Esophagus mucosa (tissue), 1 donor: ENCODE results near the gene THRA. TPM values are rescaled to one million over a fixed set of nuclear protein-coding genes. Genes with fewer than 3 reads are reported as not detected.
A peak's percentile ranks its signal among the peaks of the same experiment; 100 is the strongest.

Source experiments
- ATAC-seq: fragments of 200-7000 bp; cut with Tn5 transposase; one replicate; pipeline ENCODE4 v1.9.1; 2020
- total RNA-seq: library from RNA; stranded (reverse); gene quantifications from one replicate; pipeline ENCODE4 v1.2.4, GENCODE V29; 2023
- donor health status: DM: yes; HTN: yes; CAD: no.

The THRA gene
- total RNA-seq, 1 donor from 2014 or later: 9.4 TPM

DNA sequence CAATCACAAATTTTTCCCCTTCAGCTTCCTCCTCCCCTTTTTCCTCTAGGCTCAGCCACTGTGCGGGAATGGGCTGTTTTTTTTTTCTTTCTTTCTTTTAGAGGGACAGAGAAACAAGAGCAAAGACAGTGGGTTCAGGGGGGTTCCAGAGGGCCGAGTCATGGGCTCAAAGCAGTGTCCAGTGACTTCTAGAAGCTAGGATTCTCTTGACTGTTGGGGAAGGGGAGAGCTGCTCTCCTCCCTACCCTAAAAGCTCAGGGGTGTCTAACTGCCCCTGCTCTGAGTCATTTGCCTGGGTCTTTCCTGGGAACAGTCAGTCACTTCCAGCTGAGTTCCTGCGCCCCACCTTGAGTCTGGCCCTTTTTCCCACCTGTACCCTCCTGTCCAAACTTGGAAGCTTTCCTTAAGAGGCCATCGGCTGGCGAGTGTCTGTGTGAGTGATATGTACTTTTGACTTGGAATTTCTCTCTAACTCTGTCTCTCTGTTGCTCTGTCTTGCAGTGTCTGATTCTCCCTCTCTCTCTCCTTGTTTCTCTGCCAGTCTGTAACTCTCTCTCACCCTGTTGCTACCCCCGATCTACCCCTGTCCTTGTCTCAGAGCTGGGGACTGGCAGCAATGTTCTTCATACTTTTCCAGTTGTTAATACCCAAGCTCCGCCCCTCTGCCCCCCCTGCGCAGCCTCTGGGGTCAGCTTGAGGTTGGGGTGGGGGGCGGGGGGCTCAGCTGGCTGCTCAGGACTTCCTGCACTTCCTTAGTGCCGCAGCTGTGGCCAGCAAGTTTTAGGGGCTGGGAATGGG lies 2.4 kb downstream of the THRA start:
- ATAC-seq: no peak

DNA sequence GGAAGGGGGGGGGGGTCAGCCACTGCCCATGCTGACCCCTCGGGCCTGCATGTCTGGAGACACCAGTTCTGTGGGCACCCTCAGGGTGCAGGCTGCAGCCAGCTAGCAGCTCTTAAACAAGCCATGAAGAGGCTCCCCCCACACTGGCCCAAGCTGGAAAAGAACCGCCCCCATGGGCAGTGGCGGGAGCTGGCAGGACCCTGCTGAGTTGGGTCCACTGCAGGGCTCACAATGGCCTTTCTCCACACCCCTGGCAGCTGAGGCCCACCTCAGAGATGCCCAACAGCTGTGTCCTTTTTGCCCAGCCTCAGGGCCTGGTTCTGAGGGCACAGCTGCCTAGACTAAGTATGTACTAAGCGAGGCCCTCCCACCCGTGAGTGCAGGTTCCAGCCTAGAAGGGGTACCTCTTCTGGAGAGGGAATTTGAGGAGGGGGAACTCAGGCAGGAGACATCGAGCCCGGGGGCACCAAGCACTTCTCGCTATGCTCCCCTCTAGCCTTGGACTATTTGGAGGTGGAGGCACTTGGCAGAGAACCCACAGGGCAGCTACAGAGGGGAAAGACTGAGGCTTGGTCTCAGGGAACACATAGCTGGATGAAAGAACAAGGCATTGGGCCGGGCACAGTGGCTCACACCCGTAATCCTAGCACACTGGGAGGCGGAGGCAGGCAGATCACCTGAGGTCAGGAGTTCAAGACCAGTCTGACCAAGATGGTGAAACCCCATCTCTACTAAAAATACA lies 3.2 kb downstream of the THRA start:
- no peak for ATAC-seq

DNA sequence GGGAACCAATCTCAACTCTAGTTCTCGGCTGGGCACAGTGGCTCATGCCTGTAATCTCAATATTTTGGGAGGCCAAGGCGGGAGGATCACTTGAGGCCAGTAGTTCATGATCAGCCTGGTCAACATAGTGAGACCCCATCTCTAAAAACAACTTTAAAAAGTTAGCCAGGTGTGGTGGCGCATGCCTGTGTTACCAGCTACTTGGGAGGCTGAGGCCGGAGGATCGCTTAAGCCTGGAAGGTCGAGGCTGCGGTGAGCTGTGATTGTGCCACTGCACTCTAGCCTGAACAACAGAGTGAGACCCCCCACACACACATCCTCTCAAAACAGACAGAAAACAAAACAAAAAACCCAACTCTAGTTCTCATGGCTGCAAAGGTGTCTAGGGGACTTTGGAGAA lies 4.9 kb downstream of the THRA start:
- no peak for ATAC-seq

DNA sequence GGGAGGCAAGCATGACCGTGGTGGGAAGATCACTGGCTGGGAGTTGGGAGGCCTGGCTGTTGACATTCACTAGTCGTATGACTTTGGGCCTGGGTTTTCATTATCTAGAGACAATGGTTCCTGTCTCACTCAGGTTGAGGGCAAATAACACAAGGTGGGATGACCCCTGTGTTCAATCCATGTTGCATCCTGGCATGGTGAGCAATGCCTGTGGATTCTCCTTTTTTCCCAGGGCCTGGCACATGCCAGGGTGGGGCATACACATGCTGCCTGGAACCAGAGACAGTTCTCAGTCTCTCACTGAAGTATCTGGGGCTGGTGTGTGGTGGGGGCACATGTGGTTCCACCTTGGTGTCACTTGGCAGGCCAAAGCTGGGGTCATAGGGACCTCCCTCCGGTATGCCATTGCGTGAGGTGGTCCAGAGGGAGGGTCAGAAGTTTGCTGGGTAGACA lies 5.4 kb downstream of the THRA start:
- no peak for ATAC-seq

DNA sequence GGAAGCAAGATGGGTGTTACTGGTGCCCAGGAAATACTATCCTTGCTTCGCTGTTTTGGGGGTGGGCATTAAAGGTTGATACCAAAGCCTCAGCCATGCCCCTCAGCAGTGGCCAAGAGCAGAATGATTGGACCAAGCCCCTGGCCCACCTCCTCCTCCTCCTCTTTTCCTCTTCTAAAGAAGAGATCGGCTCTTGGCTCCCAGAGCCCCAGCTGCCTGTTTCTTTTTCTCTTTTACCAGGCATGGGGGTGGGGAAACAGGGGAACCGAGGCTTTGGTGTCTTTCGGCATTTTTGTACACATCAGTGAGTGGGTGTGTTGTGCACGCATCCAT lies 5.8 kb downstream of the THRA start:
- ATAC-seq: no peak

DNA sequence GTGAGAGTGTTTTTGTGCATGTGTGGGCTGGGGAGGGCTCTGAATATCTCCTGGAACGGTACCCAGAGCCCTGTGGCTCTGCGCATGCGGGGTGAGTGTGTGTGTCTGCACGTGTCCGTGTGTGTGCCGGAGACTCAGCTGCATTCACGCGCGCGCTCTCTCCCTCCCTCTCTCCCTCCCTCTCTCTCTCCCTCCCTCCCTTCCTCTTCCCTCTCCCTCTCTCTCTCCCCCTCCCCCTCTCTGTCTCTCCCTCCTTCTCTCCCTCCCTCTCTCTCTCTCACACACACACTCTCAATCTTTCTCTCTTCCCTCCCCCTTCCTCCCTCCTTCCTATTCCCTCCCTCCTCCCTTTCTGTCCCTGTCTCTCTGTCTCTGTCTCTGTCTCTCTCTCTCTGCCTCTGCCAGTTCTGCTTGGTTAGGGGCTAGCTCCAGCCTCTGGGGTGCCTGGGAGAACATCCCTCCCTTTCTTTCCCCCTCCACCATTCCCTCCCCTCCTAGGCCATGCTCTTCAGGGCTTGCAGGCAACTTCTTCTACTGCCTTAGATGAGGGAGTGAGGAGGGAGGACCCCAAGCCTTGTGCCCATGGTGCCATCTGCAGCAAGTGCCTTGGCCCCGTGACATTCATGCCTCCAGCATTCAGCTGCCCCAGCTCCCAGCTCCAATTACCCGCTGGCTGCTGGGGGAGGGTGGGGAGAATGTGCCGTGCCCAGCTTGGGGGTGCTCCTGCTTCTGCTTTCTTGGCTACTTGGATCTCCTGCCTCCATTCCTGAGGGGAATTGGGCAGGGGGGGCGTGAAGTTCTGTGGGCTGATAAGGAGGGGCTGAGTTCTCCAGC lies 6.4 kb downstream of the THRA start:
- peak; percentile 50 for ATAC-seq

DNA sequence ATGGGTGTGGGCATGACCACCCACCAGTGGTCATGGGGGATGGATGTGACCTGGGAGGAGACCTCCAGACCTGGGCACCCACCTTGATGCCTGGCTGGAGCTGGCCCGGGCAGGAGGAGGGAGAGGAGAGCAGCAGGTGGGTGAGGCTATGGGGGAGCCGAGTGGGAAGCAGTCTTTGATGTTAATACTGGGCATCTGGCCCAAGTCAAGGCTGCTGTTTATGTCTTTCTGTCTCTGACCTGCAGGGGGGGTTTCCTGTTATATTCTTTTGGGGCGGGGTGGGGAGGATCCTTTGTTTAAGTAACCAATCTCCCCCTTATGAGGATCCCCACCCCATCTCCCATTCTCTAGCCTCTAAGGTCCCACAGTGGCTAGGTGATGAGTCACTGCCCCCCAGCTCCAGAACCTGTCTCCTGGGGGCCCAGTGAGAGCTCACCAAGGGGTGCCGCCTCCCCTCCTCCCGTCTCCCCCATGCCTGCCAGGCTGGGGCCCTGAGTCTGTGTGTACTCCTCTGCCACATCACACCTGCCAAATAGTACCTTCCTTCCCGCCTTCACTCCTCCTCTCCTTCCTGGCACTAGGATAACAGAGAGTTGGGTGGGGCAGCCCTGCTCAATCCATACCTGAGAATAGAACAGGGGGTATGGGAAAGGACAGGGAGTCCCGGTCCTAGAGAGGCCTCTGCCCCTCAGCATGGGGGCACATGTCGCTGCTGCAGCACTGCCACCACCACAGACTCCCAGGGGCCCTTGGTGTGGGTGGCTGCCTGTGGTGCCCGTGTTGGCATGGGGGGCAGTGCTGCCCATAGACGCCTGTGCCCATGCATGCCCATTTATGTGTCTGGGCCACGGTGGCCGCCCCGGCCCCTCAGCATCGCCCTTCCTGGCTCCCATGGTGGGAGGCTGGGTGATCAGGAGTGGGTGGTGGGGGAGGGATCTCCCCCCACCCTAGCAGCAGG lies 7.3 kb downstream of the THRA start:
- peak; percentile 55 for ATAC-seq

DNA sequence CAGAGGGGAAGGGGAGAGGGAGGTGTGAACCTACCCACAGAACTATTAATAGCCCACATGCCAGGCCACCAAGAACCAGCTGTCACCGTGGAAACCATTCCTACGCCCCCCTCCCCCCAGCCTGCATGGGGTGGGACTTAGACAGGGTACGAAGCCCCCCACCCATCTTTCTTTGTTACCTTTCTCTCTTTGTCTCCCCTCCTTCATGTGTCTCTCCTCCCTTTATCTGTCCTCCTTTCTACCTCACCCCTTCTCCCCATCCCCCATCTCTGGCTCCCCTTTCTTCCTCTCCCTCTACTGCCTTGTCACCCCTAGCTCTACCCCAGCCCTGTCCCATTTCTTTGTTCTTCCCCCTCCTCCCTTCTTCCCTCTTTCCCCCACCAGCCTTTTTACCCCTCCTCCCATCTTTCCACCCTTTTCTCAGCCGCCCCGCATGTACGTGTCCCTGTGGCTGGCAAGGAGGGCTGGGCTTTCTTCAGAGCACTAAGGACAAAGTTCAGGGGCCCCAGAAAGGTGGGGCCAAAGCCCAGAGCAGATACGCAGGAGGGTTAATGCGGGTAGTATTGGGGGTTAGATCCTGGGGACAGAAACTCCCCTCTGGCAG lies 8.0 kb downstream of the THRA start:
- no peak for ATAC-seq

DNA sequence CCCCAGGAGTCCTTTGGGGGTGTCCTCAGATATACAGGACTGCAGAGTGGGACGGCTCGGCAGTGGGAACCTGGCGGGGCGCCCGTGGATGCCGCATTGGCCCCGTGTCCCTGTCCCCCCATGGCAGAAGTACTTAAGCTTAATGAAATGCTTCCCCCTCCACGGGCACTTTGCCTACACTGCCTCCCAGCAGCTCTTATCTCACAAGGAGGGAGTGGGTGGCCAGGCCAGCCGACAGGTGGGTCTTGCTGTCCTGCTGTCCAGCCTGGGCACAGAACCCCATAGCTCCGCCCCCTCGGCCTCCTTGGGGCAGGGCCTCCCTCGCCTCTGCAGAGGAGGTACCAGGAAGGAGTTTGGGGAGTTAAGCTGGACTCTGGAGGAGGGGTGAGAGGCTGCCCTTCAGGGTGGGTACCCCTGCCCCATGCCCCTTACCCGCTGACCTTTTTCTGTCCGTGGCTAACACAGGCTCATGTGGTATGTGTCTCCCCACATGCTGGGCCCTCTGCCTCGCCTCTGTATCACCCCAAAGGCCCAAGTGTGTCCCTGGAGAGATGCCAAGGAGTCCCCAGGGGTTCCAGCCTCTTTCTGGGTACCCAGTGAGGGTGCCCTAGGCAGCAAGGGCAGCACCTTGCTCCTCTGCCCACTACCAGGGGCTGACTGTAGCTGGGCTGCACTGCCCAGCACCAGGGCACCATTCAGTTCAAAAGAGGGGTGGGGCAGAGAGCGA lies 8.7 kb downstream of the THRA start:
- no peak for ATAC-seq

DNA sequence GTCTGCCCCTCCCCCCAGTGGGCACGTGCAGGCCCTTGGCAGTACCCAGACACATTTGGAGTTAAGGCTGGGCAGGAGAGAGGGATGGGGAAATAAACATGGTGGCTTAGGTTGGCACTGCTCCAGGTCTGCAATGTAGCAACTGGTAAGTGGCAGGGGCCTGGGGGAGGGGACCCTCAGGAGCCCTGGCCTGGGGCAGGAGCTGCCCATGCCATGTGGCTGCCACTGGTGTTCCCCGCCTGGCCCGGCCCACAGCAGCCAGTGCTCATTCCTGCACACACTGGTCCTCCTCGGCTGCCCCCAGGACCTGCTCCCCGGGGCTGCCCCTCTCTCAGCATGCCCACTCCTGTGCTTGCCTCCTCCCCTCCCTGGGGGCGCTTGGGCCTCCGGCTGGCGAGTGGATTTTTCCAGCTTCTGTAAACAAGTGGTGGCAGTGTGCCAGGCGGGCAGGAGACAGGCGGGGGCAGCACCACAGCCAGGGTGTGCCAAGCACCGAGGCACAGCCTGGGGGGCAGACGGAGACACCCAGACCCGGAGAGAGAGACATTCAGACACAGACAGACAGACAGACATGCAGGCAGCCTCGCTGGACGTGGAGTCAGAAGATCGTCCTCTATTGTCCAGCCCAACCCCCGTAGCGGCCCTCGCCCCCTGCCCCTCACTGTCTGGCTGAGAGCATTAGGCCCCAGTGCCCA lies 9.4 kb downstream of the THRA start:
- peak; percentile 14 for ATAC-seq

DNA sequence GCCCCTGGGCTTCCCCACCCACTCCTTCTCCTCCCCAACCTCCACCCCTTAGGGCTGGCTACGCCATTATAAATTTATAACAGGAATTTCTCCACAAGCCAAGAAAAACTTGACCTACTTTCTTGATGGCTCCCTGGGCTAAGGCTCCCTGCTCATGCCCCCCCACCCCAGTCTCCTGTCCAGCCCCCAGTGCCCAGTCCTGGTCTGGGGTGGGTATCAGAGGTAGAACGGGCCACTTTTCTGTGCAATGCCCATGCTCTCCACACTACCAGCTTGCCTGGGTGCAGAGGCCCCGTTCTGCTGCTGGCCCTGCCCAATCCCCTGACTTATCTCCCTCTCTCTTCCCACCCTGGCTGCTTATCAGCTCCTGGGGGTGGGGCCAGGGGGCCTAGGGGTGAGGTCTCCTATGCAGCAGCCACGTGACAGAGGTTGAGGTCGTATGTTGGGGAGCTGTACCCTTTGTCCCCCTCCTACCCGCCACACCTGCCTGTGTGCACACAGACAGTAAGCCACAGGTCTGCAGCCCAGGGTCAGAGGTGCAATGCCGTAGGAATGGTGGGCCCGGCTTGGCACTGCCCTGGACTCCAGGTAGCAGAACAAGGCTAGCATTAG lies 10.1 kb downstream of the THRA start:
- ATAC-seq: no peak

DNA sequence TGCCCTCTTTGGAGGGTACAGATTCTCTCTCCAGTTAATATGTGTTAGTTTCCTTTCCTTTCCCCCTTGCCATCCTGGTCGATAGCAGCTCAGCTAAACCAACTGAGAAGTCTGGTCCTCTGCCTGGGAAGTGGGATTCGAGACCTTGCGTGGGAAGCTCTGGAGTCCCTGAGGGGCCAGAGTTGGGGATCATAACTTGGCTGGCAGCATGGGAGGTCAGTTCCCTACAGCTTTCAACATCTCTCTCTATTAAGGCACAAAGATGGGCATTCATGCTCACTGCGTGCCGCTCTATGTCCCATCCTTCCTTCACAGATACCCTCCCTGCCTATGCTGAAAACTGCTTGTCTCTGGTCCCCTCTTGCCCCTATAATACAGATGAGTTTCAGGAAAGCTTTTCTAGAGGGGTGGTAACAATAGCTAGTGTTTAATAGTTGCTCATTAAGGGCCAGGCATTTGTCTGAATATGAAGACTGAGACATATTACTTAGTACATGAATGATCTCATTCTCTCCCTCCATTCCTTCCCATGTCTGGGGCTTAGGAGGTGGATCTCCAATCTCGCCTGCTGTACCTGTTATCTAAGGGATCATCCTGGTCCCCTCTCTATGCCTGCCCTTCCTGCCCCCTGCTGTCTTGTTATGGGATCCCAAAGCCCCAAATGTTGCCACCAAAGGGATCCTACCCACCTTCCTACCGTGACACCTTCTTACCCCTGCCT lies 10.8 kb downstream of the THRA start:
- ATAC-seq: no peak

DNA sequence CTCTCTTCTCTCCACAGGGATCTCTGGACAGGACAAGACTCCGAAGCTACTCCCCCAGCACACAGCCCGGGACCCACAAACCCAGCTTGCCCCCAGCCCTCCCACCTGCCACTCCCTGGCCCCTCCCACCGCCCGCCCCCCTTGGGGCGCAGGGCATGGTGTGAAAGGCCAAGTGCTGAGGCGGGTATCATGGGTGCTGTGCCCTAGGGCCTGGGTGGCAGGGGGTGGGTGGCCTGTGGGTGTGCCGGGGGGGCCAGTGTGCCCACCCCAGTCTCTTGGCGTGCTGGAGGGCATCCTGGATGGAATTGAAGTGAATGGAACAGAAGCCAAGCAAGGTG lies 11.4 kb downstream of the THRA start:
- ATAC-seq: no peak

DNA sequence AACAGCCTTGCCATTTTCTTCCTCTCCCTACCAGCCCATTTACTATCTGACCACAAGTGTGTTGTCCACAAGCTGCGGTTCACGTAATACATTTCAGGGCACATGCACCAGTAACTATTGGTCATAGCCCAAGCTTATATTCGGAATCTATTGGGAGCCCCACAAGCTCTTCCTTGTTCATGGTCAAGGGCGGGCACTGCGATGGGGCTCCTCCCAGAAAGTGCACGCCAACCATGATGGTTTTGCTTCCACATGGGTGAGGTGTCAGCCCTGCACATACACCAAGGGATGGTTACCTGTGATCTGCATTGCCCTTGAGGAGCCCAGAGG lies 12.1 kb downstream of the THRA start:
- ATAC-seq: no peak

DNA sequence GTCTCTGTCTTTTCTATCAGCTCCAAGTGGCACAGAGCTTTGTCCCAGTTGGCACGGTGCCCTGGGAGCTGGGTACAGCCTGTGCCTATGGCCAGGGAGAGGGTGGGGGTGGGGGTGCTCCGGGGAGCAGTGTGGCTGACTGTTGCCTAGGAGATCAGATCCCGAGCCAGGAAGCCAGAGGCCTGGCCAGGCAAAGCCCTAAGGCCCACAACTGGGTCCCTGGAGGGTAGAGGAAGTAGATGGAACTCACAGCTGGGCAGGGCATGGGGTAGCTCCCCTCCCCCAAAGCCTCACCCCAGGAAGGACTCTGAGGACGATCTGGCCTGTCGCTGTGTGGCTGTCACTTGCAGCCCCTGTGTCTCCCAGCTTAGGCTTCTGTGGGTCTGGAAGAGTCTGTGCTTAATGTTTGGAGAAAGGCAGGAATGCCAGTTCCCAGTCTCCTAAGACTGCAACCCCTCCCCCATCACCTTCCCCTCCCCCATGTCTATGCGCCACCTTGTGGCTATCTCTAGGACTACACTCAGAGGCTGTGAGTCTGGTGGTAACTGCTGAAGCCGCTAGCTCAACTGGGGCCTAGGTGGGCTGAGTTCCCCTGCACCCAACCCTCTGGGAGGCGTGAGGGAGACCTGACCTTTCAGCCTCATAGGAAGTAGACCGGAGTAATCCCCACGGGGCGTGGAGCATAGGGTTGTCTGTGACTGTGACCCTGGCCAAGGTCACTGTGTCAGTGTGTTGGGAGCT lies 12.6 kb downstream of the THRA start:
- ATAC-seq: peak; percentile 62

DNA sequence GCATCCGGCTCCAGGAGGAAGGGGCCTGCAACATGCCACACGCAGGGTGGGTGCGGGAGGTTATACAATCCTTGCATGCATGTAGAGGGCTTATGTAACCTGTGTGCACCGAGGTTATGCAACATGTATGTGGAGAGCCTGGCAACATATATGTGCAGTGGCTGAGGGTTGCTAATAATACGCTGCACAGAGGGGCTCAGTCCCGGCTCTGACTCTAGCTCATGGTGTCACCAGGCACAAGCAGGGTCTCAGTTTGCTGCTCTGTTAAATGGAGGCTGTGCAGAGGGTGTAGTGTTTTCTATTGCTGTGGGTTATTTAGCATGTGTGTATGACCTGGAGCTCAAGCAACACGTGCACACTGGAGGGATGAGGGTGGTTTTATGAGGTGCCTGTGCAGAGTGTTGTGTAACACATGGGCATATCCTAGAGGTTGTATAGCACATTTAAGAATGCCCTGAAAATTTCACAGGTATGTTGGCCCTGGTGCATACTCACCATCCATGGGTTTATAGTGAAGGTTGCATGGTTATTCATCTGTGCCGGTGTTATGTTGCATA lies 13.3 kb downstream of the THRA start:
- ATAC-seq: no peak

DNA sequence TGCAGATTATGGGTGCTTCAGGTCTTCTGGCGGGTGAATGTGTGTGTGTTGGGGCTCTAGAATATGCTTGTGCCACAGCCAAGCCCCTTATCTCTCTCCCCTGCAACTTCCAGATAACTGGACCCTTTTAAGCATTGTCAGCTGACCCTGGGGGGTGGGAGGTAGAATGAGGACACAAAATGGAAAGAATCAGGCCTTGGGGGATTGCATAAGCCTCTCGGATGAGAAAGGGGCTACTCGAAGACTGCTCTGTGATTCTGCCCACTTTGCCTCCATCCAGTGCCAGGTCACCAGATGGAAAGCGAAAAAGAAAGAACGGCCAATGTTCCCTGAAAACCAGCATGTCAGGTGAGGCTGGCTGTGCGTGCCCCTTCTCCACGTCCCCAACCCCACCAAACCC lies 13.8 kb downstream of the THRA start:
- no peak for ATAC-seq

DNA sequence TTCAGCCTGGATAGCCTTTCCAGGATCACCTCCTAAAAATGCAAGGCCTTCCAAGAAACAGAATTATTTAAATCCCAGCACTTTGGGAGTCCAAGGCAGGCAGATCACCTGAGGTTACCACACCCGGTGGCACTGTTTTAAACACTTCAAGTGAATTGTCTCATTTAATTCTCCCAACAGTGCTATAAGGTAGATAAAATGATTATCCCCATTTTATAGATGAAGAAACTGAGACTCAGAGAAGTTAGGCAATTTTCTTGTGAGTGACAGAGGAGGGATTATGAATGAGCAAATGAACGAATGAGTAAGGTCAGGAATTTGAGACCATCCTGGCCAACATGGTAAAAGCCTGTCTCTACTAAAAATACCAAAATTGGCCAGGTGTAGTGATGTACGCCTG lies 16.8 kb downstream of the THRA start:
- ATAC-seq: no peak
